Medulla oblongata (tissue), 1 donor: ENCODE data around the gene OR2A25.

ENCODE experiments used
- DNase-seq: peaks from one replicate; pipeline ENCODE4 v3.0.0-alpha.2; 2015; ENCODE audit errors: extremely low spot score

The OR2A25 gene

GRCh38 chr7:144074374-144074773 lies 4.8 kb downstream of the OR2A25 start:
- DNase-seq: no peak

GRCh38 chr7:144085978-144086377 lies 16.4 kb downstream of the OR2A25 start, which contains the start of gene OR2A12:
Gene OR2A12 (plus strand): TSS chr7:144086278. CDS start chr7:144095108, 8,830 bp downstream.
- no peak for DNase-seq

GRCh38 chr7:144086730-144087129 lies 17.1 kb downstream of the OR2A25 start:
- no peak for DNase-seq

- DNase-seq: no peak
These were observed 17.6 kb downstream of the OR2A25 start for GRCh38 chr7:144087230-144087629.

GRCh38 chr7:144090667-144091066 lies 21.1 kb downstream of the OR2A25 start:
- no peak for DNase-seq

GRCh38 chr7:144098776-144099175 lies 29.2 kb downstream of the OR2A25 start:
- DNase-seq: no peak

- no peak for DNase-seq
These were observed 31.0 kb downstream of the OR2A25 start for GRCh38 chr7:144100607-144101006.

GRCh38 chr7:144102041-144102440 lies 32.4 kb downstream of the OR2A25 start:
- no peak for DNase-seq

- no peak for DNase-seq
These were observed 35.6 kb downstream of the OR2A25 start for GRCh38 chr7:144105211-144105610.

- no peak for DNase-seq
These were observed 39.7 kb downstream of the OR2A25 start, which contains the start of gene OR2A2 for GRCh38 chr7:144109283-144109682. Gene OR2A2 (plus strand): TSS chr7:144109583. CDS start chr7:144109583, 0 bp downstream.

GRCh38 chr7:144110272-144110671 lies 40.7 kb downstream of the OR2A25 start:
- DNase-seq: no peak

GRCh38 chr7:144113651-144114050 lies 44.0 kb downstream of the OR2A25 start:
- DNase-seq: no peak

GRCh38 chr7:144118341-144118740 lies 48.7 kb downstream of the OR2A25 start:
- DNase-seq: no peak

- no peak for DNase-seq
These were observed 53.3 kb downstream of the OR2A25 start, which contains the start of gene OR2A14 for GRCh38 chr7:144122876-144123275. Gene OR2A14 (plus strand): TSS chr7:144123176. CDS start chr7:144129113, 5,937 bp downstream.
